ENCODE measurements around the gene AICDA.

Gene AICDA

GRCh38 chr12:8554451-8555195, 58.0 kb downstream of the AICDA start:
- peak; percentile 23 for DNase-seq (ENCODE audit: low read depth)

GRCh38 chr12:8553088-8553627, 59.5 kb downstream of the AICDA start:
- DNase-seq (ENCODE audit: low read depth), result no peak

All from EH (cell line).